SK-N-DZ (cell line): ENCODE data around the gene POLE3.
A peak's percentile ranks its signal among the peaks of the same experiment; 100 is the strongest.
"Not testable (repeated sequence)": the region's sequence is repeated elsewhere in the genome, so short reads cannot be mapped to it uniquely, and the experiment has no call there.

Experiments
- DNase-seq: peaks from one replicate; pipeline ENCODE4 v3.0.0-alpha.2; 2015; ENCODE audit warnings: low spot score

Gene POLE3

DNA sequence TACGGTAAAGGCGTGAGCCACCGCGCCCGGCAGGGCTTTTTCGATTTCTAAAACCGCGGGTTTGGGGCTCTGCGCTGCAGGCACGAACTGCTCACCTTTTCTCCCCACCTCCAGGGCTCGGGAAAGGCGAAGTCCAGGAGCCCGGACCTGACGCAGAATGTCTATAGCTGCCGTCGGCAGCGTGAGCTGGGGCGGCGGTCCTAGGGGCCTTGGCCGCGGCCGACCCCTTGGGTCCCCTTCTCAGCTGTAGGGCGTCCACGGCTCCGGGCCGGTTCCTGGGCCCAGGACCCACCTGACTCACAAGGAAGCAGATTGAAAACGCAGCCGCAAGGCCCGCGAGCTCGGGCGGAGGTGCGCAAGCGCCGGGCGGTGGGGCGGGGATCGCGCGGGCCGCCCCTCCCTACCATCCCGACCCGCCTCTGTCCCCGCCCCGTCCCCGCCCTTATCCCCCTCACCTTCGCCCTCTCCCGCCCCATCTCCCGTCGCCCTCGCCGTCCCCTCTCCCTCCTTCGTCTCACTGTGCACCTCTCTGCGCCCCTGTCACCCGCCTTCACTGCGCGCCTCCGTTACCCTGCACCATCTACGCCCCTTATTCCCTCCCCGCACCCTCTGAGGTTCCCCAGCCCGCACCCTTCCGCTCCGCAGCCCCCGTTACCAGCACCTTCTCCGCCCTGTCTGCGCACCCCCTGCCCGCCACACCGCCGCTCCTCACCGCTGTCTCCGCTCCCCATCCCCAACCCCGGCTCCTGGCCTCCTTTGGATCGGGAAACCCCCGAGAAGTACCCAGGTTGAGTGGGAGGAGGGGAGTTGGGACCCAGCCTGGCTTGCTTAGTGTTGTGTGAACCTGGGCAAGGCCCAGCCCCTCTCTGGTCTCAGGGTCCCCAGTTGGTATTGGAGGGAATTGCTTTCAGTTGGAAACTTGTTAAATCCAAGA is 33.6 kb downstream of the POLE3 start, which contains the start of gene HDHD3:
Gene HDHD3, minus strand, starts transcription at position 353 of the 934 bp plus-strand sequence. CDS start 2,632 bp downstream, outside the sequence.
- peak; percentile 72 for DNase-seq

DNA sequence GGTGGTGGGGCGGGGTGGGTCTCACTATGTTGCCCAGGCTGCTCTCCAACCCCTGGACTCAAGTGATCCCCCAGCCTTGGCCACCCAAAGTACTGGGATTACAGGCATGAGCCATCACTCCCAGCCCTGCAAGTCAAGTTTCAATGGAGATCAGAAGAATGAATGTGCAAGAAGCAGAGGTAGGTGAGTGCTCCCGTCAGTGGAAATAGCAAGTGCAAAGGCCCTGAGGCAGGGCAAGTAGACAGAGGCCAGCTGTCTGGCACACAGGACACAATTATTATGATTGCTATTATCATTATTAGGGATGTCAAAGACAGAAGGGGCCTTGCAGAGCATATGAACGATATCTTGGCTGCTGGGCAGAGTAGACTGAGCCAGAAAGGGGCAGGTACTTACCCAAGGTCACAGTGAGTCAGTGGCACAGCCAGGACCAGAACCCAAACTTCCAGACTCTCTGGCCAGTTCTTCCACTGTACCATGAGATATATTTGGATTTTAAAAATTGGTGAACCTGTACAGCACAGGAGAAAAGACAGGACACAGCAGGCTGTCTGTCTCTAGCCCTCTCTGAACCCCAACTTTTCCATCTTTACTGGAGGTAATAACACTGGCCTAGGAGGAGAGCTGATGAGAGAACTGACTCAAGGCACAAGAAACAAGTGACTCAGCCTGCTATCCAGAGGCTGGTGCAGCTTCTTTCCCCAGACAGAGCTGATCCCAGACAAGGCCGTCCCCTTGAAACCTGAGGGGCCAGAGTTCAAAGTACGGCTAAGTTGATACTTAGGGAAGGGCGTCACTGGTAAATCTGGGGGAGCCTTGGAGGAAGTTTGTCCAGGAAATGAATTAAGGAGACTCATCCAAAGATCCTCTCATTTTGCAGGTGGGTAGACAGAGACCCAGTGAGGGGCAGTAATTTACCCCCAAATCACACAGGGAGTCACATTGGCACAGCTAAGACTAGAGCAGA is 35.1 kb downstream of the POLE3 start:
- no peak for DNase-seq

DNA sequence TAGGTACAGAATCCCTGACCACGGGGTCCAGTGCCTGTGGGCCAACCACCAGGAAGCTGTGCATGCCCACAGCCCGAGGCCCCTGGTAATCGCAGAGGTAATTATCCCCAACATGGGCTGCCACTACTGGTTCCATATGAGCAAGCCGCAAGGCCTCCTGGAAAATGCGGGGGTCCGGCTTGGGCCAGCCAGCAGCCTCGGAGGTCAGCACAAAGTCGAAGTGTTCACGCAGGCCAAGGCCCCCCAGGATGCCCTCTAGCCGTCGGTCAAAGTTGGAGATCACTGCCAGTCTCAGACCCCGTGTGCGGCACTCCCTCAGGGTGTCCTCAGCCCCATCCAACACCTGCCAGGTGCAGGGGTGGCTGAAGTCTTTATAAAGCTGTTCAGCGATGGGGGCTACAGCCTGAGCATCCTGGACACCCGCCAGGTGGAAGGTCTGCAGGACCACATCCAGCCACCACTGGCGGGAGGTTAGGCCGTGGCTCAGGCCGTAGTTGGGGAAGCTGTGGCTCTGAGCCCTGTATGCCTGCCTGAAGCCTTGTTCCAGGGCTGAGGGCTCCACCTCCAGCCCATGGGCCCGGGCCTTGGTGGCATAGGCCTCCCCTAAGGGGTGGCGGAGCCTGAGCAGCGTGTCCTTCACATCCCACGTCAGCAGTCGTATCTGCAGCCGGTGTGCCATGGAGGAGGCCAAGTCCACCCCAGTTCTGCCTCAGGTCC is 36.6 kb downstream of the POLE3 start:
- no peak for DNase-seq

DNA sequence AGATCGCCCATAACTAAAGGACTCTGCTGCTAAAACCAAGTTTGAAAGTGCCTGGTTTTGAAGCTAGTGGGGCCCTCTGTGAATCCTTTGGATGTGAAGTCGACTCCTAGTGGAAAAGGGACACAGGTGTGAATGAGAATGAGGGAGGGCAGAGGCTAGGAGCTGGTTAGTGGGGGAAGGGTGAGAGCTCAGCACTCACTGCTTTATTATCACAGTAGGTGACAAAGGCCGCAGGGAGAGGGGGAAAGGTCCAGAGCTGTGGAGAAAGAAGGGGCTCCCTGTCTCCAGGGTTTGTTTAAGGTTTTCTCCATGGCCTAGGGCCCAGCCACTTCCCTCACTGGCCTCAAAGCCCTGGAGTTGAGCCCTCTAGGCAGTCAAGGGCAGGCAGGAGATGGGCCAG is 37.2 kb downstream of the POLE3 start:
- no peak for DNase-seq

DNA sequence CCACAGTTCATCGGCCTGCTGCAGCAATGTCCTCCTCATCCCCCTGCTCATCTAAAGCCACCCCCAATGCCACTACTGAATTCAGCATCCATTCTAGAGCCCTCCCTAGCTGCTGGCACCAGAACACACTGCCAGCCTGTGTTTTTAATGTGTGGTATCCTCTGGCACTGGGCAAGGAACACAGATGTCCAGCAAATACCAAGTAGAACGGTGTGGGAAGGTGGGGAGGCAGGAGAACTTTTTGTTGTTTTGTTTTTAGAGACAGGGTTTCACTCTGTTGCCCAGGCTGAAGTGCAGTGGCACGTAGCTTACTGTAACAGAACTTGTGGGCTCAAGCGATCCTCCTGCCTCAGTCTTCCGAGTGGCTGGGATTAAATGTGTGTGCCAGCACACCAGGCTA is 38.4 kb downstream of the POLE3 start:
- no peak for DNase-seq

DNA sequence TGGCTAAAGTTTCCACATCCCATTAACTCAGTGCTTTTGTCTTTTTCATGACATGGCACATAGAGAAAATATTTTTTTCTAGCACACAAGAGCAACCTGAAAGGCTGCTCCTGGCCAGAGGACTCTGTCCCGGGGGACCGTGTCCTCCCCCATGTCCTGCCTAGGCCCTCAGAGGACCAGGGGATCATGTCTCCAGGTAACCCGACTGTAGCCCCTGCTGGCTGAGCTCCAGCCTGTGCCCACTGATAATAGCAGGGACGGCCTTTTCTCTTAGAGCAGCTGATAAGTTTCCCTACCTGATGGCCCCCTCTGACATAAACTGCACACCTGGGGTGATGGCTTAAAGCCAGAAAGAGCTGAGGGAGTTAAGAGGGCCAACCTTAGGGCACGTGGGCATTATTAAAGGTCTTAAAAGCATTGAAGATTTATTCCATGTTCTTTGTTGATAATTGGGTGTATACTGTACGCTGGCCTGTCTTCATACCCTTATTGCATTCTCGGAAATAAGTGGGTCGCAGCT is 39.6 kb downstream of the POLE3 start:
- DNase-seq, result no peak

DNA sequence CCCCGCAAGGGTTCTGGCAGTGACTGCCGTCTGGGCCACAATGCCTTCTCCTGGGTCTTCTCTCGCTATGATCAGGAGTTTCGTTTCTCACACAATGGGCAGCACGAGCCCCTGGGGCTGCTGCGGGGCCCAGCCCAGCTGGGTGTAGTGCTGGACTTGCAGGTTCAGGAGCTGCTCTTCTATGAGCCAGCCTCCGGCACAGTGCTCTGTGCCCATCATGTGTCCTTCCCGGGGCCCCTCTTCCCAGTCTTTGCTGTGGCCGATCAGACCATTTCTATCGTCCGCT is 40.7 kb downstream of the POLE3 start:
- no peak for DNase-seq

DNA sequence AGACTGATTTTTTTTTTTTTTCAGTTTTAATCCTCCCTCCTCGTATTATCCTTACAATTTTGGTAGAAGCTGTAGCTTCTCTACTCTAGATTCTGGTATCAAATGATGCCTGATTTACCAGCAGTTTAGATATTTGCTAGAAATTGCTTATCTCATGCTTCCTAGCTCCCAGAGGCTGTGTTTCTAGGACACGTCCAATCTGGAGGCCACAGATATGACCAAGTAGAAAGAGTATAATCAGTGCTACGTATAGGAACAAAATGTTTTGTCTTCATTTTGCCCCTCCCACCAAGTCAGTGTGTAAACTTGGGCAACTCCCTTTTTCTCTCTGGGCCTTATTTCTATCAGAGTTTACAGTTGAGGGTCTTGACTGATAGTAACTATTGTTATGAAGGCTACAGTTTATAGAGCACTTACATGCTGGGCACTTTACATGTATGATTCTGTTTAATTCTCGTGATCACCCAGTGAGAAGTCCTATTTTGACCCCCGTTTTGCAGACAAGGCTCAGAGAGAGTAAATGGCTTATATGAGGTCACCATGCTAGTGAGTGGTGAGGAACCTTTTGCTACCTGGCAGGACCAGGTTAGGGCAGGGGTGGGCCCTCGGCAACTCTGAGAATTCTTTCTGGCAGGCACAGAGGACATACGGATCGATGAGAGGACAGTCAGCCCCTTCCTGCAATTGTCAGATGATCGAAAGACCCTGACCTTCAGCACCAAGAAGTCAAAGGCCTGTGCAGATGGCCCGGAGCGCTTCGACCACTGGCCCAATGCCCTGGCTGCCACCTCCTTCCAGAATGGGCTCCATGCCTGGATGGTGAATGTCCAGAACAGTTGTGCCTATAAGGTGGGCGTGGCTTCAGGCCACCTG is 41.3 kb downstream of the POLE3 start:
- DNase-seq, result no peak

DNA sequence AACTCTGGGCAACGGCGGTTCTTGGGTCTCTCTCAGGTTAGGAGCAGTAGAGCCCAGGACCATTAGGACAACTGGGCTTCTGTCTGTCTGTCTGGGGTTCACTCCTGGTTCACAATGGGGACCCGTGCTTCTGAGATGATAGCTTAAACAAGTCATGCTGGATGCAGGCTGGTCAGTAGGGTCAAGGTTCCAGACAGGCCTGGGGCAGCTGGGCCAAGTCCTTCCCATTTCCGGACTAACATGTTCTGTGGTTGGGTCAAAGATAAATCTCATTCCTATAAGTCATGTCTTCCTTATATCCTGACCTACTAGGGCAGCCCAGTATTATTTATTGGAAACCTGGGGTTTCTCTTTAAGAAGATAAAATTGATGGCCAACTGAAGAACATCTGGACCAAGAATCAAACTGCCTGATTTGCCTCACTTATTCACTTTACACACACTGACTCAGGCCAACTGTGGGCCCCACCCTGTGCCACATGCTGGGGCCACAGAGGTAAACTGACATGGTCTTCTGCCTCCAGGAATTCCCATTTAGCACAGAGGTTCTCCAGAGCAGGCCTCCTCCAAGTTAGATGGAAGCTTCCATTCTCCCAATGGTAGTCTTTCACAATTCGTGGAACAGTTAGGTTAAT is 42.0 kb downstream of the POLE3 start:
- no peak for DNase-seq

DNA sequence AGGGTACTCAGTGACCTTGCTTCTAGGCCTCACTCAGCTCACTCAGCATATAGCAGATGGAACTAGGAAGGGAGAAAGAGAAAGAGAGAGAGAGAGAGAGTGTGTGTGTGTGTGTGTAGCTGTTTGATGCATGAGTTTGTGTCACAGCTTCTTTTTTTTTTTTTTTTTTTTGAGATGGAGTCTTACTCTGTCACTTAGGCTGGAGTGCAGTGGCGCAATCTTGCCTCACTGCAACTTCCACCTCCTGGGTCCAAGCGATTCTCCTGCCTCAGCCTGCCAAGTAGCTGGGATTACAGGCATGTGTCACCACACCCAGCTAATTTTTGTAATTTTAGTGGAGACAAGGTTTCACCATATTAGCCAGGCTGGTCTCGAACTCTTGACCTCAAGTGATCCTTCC is 44.8 kb downstream of the POLE3 start:
- DNase-seq, result not testable (repeated sequence)

DNA sequence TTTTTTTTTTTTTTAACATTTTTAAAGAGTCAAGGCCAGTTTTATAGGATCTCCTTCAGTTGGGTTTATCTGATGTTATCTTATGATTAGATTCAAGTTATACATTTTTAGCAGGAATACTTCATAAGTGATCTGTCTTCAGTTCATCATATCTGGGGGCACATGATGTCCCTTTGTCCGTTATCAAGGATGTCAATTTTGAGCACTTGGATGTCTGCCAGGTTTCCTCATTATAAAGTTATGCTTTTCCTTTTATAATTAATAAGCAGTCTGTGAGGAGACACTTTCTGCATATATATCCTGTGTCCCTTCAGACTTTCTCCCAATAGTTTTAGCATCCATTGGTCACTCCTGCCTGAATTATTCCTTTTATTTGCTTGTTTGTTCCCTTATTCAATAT is 45.5 kb downstream of the POLE3 start:
- no peak for DNase-seq

DNA sequence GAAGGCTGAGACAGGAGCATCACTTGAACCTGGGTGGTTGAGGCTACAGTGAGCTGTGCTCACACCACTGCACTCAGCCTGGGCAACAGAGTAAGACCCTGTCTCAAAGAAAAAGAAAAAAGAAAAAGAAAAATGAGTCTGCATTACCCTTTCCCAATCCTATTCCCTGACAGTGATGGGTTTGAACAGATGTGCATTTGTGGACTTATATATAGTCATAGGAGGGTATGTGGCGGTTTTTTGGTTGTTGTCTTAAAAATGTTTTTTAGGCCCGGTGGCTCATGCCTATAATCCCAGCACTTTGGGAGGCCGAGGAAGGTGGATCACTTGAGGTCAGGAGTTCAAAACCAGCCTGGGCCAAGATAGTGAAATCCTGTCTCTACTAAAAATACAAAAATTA is 47.1 kb downstream of the POLE3 start:
- no peak for DNase-seq

DNA sequence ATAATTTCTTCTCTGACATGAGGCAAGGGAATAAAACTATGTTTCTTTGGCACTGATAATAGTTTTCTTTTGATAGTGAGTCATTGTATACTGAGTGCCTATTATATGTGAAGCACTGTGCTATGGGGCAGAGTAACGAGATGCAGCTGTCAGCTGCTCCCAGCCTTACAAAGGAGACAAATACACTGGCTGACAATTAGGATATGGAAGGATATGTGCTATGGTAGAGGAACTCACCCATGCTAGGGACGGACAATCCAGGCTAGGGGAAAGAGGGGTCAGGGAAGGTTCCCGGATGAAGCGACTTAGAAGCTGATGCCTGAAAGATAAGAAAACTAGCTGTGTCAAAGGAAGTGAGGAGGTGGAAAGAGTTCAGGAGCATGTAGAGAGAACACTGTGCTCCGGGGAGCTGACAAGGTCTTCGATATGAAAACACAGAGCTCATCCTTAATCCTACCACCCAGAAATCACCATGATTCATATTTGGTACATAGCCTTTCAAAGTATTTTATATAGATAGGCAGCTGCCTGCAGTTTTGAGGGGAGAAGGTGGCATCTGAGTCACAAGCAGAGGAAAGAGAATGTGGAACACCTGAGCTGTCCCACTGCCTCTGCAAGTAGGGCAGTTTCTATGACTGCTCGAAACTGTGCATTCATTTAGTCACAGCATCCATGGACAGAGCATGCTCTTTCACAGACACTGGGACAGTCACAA is 49.0 kb downstream of the POLE3 start:
- no peak for DNase-seq

DNA sequence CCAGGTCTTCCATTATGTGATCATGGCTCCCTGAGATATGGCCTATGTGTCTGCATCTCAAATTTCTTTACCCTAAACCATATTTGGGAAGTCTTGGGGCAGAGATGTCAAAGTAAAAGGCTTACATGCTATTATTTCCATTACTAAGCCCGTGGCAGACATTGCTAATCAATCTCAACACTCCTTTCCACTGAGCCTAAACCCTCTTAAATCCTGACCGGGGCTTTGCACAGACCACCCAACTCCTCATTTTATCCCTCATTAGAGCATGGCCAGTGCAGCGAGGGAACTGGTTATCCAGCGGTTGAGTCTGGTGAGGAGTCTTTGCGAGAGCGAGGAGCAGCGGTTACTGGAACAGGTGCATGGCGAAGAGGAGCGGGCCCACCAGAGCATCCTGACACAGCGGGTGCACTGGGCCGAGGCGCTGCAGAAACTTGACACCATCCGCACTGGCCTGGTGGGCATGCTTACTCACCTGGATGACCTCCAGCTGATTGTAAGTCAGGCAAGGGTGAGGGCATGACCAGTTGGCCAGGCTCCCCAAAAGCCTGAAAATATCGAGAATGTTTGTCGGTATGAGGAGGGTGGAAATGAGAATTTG is 50.1 kb downstream of the POLE3 start:
- no peak for DNase-seq

DNA sequence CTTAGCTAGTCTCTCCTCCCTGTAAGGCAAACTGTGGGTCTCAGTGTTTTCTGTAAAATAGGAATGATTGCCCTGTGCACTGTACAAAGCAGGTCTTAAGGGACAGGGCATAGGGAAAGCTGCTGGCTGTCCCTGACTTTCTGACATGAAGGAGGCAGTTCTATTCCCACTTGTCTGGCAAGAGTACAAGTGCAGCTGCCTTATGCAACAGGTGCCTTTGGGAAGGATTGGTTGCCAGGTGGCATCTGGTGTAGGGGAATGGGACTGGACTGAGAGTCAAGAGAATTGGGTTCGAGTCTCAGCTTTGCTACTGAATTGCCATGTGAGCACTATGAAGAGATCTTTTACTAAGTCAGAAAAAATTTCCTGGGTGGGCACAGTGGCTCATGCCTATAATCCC is 51.1 kb downstream of the POLE3 start:
- no peak for DNase-seq
